Effector memory CD8-positive, alpha-beta T cell (primary cell): ENCODE measurements around the gene SP6.

ENCODE experiments used
- ATAC-seq: fragments of 150-1000 bp; cut with Tn5 transposase; replicated peaks from 2 replicates; pipeline ENCODE4 v1.10.0; 2021; ENCODE audit warnings: mild to moderate bottlenecking, moderate library complexity
- DNase-seq, 3 experiments: peaks; one replicate each; pipeline ENCODE4 v3.0.0; 2021
- H3K27ac Mint-ChIP-seq, 2 donors: one replicate each; pipeline ENCODE4 v1.8.0; 2022; ENCODE audit warnings: mild to moderate bottlenecking in 2 of 2, mixed read lengths in 2 of 2, moderate library complexity in 2 of 2
- H3K27me3 Mint-ChIP-seq, 2 donors: one replicate each; pipeline ENCODE4 v1.8.0; 2022; ENCODE audit warnings: mixed read lengths in 2 of 2
- H3K36me3 Mint-ChIP-seq: one replicate; pipeline ENCODE4 v1.8.0; 2022; ENCODE audit warnings: mild to moderate bottlenecking, moderate library complexity, mixed read lengths; ENCODE audit not compliant: insufficient read depth
- H3K4me1 Mint-ChIP-seq, 2 donors: one replicate each; pipeline ENCODE4 v1.8.0; 2022; ENCODE audit warnings: low read depth in 2 of 2, mixed read lengths in 2 of 2
- H3K4me3 Mint-ChIP-seq, 2 donors: one replicate each; pipeline ENCODE4 v1.8.0; 2022; ENCODE audit warnings: mild to moderate bottlenecking in 2 of 2, mixed read lengths in 2 of 2, moderate library complexity in 2 of 2
- H3K9me3 Mint-ChIP-seq, 2 donors: one replicate each; pipeline ENCODE4 v1.8.0; 2022; ENCODE audit warnings: mixed read lengths in 2 of 2

SP6 gene

GRCh38 chr17:47884905-47885730 lies 34.2 kb upstream of the SP6 start:
- no peak overlapping the region for H3K27ac Mint-ChIP-seq
- H3K9me3 Mint-ChIP-seq: no peaks in the 10 kb centered on the region

DNA sequence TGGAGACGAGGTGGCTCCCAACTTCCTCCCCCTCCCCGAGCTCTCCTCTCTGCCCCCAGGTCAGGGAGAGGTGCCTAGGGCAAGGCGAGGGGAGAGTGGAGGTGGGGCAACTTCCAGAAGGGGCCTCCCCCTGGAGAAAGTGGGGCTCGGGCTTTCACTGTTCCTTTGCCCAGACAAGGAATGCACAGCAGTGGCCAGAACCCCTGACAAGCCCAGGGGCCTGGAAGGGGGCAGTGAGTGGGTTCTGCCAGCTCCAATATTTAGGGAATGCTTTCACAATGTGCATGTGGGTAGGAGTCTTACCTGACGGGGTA lies 33.4 kb upstream of the SP6 start:
- no peak overlapping the region for H3K4me3 Mint-ChIP-seq
- H3K27me3 Mint-ChIP-seq: peaks cover 12 to 38% of the 10 kb centered on the region in 2 donors
- peaks cover 8 to 10% of the 10 kb centered on the region in 2 donors for H3K4me1 Mint-ChIP-seq
- DNase-seq (no peak), ATAC-seq (no peak)
- peaks cover 2% of the 10 kb centered on the region for H3K36me3 Mint-ChIP-seq
- H3K9me3 Mint-ChIP-seq: no peaks in the 10 kb centered on the region
- no peak overlapping the region for H3K27ac Mint-ChIP-seq

More at GRCh38 chr17:47884905-47885730, 34.2 kb upstream of the SP6 start:
- peaks cover 10 to 33% of the 10 kb centered on the region in 2 donors for H3K27me3 Mint-ChIP-seq
- H3K36me3 Mint-ChIP-seq: no peaks in the 10 kb centered on the region
- DNase-seq (no peak), ATAC-seq (no peak)
- H3K4me3 Mint-ChIP-seq: no peak overlapping the region
- peaks cover 8 to 12% of the 10 kb centered on the region in 2 donors for H3K4me1 Mint-ChIP-seq

- Mint-ChIP-seq H3K4me1 (peaks cover 8 to 12% of the 10 kb centered on the region in 2 donors), H3K27ac (peak overlapping the region in 1 of 2 donors; percentile 65), H3K27me3 (peaks cover 17 to 44% of the 10 kb centered on the region in 2 donors), H3K4me3 (no peak overlapping the region), H3K36me3 (peaks cover 6% of the 10 kb centered on the region), H3K9me3 (no peaks in the 10 kb centered on the region)
- no peak for ATAC-seq
- no peak for DNase-seq
These were observed 32.8 kb upstream of the SP6 start for GRCh38 chr17:47883589-47884426.

- ATAC-seq: no peak
- Mint-ChIP-seq H3K27me3 (peaks cover 23 to 52% of the 10 kb centered on the region in 2 donors), H3K4me1 (peaks cover 8 to 12% of the 10 kb centered on the region in 2 donors), H3K36me3 (peaks cover 6% of the 10 kb centered on the region), H3K27ac (peak overlapping the region in 1 of 2 donors; percentile 65), H3K9me3 (no peaks in the 10 kb centered on the region), H3K4me3 (no peak overlapping the region)
- no peak for DNase-seq
These were observed 32.0 kb upstream of the SP6 start for GRCh38 chr17:47882695-47883588.

DNA sequence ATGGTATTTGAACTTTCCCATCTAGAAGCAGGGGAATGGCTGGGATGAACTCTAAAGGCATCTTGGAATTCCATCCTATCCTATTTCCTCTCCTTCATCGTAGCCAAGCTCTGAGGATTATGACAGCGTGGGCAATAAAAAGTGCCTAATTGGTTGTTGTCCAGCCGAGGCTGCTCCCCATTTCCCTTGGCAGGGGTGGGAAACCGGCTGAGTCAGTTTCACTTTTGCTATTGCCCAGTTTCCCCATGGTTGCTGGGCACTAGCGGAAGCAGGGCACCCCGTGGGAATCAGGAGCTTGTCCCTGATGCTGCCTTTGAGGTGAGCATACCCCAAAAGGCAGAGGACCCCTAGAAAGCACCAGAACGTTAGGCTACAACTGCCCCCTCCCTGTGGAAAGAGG lies 31.3 kb upstream of the SP6 start:
- H3K27ac Mint-ChIP-seq: no peak overlapping the region
- DNase-seq: no peak
- H3K9me3 Mint-ChIP-seq: no peaks in the 10 kb centered on the region
- peaks cover 25 to 59% of the 10 kb centered on the region in 2 donors for H3K27me3 Mint-ChIP-seq
- peak overlapping the region in 1 of 2 donors; percentile 8 for H3K4me3 Mint-ChIP-seq
- peaks cover 8 to 12% of the 10 kb centered on the region in 2 donors for H3K4me1 Mint-ChIP-seq
- no peak for ATAC-seq
- peaks cover 6% of the 10 kb centered on the region for H3K36me3 Mint-ChIP-seq

DNA sequence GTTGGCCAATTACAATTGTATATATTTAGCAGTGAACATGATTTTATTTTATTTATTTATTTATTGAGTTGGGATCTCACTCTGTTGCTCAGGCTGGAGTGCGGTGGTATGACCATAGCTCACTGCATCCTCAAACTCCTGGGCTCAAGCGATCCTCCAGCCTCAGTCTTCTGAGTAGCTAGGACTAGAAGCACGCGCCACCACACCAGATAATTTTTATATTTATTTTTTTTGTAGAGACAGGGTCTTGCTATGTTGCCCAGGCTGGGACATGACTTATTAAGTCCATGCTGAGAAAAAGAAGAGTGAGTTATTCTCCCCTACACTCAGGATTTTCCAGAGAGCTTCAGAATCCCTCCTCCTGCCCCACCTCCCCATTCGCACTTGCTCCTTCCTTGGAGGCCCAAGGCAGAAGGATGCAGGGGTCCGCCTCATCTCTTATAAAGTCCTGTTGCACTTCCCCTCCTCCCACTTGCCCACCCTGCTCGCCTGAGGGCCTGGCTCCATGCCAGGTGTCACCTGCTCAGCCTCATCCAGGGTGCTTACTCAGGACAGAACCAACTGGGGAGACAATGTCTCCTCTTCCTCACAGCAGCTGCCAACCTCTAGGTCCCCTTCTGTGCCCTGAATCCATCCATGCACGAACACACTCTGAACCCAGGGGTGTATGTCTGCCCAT lies 29.0 kb upstream of the SP6 start:
- H3K4me3 Mint-ChIP-seq: no peak overlapping the region
- H3K36me3 Mint-ChIP-seq: peaks cover 6% of the 10 kb centered on the region
- peaks cover 8 to 10% of the 10 kb centered on the region in 2 donors for H3K4me1 Mint-ChIP-seq
- ATAC-seq (no peak), DNase-seq (no peak)
- H3K27me3 Mint-ChIP-seq: peaks cover 36 to 76% of the 10 kb centered on the region in 2 donors
- H3K9me3 Mint-ChIP-seq: no peaks in the 10 kb centered on the region
- H3K27ac Mint-ChIP-seq: no peak overlapping the region

DNA sequence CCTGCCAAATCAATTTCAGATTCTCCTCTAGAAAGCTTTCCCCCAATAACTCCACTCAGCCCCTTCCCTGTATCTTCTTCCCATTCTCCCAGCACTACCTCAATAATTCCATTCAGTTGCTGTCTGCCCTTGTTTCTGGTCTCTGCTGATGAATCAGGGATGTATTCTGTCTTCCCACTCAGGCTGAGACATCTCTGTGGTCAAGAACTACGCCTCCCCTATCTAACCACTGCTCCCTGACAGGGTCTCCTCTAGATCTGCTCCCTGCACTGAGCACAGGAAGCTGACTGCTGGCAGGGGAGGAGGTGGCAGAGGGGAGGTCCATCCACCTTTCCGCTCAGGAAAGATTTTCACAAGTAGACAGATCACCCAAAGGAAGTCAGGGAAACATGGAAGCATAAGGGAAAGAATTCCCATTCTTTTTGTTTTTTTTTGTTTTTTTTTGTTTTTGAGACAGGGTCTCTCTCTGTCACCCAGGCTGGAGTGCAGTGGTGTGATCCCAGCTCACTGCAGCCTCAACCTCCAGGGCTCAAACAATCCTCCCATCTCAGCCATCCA lies 28.1 kb upstream of the SP6 start:
- no peak overlapping the region for H3K4me3 Mint-ChIP-seq
- no peak for ATAC-seq

DNA sequence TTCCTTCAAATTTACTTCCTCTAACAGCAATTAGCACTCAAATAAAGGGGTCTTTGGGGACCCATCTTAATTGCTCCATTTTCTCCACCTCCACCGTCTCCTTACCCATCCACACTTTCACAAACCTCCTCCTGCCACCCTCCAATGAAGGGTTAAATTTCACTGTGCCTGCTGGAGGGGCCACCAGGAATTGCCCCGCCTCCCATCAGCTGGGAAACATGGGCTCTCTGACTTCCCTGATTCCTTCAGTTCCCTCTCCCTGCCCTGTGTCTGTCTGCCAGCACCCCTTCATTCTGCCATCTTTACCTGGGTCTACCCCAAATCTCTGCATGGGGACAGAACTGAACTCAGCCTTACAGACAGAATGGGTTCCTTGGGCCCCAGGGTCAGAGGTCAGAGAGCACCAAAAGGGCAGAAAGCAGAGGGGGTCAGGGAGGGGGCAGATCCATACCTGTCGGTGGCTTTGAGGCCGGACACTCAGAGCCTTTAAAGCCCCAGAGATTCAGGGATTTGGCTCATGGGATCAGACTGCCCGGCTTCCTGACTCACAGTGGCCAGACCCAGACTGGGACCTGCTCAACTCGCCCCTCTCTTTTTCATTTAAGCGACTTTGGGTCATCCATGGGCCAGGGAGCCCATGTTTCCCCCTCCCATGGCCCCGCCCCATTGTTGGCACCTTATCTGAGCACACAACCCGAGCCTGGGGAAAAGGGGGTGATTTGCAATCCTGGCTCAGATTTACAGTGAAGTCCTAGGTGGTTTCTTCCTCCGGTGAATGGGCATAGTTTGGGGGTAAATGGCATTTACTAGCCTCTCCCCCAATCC lies 27.5 kb upstream of the SP6 start:
- ATAC-seq: no peak
- Mint-ChIP-seq H3K27ac (no peak overlapping the region), H3K4me3 (no peak overlapping the region), H3K36me3 (peaks cover 6% of the 10 kb centered on the region), H3K4me1 (peaks cover 5 to 6% of the 10 kb centered on the region in 2 donors), H3K9me3 (no peaks in the 10 kb centered on the region), H3K27me3 (peaks cover 49 to 80% of the 10 kb centered on the region in 2 donors)
- no peak for DNase-seq

More for the DNA sequence above, 28.1 kb upstream of the SP6 start:
- peaks cover 7 to 8% of the 10 kb centered on the region in 2 donors for H3K4me1 Mint-ChIP-seq
- DNase-seq: no peak
- H3K27ac Mint-ChIP-seq: no peak overlapping the region
- H3K9me3 Mint-ChIP-seq: no peaks in the 10 kb centered on the region
- H3K36me3 Mint-ChIP-seq: peaks cover 6% of the 10 kb centered on the region
- peaks cover 44 to 80% of the 10 kb centered on the region in 2 donors for H3K27me3 Mint-ChIP-seq

DNA sequence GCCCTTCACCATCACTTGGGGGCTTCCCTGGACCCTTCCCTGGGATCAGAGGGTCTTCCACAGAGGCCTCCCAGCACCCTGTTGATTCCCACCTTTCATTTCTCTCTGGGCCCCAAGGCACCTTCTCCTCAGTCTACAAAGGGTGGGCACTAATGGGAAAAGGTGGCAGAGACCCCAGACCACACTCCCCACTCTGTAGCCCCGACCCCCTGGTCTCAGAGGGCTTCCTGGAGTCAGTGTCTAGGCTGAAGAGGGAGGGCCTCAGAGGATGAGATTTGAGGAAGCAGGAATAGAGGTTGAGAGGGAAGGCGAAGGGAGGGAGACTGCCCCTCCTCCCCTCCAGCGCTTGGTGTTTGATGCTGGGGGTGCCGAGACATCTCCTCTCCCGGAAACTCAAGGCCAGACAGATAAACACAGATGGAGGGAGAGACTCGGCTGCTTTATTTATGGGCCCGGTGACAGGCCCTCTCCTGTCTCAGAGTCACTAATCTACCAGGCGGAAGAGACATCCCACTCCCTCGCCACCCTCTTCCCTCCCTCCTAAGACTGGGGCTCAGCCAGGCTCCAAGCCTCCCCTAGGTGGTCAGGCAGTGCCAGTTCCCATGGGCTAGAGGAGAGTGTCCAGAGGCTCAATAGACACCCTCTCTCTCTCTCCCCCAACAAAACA lies 26.5 kb upstream of the SP6 start:
- Mint-ChIP-seq H3K36me3 (peaks cover 6% of the 10 kb centered on the region), H3K27me3 (peaks cover 52 to 80% of the 10 kb centered on the region in 2 donors), H3K4me3 (no peak overlapping the region), H3K27ac (no peak overlapping the region), H3K9me3 (no peaks in the 10 kb centered on the region), H3K4me1 (peaks cover 0 to 2% of the 10 kb centered on the region in 2 donors)
- ATAC-seq: no peak
- DNase-seq: no peak

DNA sequence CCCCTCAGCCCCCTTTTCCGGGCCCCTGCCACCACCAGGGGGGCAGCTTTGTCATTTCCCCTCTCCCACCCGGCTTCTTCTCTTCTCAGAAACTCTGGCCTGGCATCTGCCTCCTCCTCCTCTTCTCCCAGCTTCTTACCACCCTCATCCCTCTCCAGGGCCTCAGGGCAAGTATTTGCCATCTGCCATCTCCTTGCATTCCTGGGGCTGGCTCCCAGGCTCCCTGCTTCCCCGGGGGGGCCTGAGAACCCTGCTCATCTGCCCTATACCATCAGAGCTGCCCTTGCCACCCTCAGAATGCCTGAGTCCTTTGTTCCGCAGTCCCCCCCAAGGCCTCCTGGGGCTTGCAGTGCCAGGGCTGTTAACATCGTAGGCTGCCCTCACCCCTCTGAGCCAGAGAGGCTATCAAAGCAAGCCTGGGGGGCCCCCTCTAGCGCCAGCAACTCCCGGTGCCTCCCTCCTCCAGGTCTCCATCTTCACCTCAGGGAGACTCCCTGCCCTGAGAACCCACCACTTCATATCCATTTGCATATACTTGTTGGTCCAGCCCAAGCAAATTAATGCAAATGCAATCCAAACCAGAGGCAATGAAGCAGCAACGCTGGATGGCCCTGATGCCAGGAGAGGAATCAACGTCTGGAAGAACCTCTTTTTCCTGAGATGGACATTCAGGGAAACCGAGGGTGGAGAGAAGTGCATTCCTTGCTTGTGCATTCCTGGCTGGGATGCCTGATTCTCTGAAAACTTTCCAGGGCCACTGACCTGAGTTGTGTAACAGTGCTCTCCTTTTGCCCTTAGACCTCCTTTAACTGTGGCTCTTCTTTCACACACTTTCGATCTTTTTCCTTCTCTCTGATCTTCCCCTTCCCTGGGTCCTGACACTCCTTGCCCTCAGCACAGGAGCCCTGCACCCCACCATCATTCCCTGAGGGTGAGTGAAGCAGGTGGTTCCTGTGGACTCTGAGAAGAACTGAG lies 24.3 kb upstream of the SP6 start:
- H3K4me3 Mint-ChIP-seq: no peak overlapping the region
- no peak overlapping the region for H3K27ac Mint-ChIP-seq
- no peaks in the 10 kb centered on the region for H3K9me3 Mint-ChIP-seq
- ATAC-seq (no peak), DNase-seq (no peak)
- H3K36me3 Mint-ChIP-seq: peaks cover 6% of the 10 kb centered on the region
- H3K27me3 Mint-ChIP-seq: peaks cover 71 to 91% of the 10 kb centered on the region in 2 donors
- H3K4me1 Mint-ChIP-seq: peaks cover 0 to 2% of the 10 kb centered on the region in 2 donors
